IMR-90 (cell line): ENCODE results near the gene GBP7. TPM values are rescaled to one million over a fixed set of nuclear protein-coding genes. Genes with fewer than 3 reads are reported as not detected.

Experiments used
- ATAC-seq: fragments of 200-7000 bp; cut with Tn5 transposase; 2 replicates; pipeline ENCODE4 v1.9.1; 2020; ENCODE audit warnings: low read depth, mild to moderate bottlenecking, moderate library complexity
- BruUV-seq: library from RNA; stranded (reverse); fragments of 400-500 nt; replicated peaks from 2 replicates; lab custom pipeline; 2021; lab: Mats Ljungman, UMichigan
- CTCF ChIA-PET: fragments of 300-600 bp; formaldehyde crosslinking; extraction: SDS; loops from one replicate; lab custom pipeline; 2021; ENCODE audit warnings: antibody characterized with exemption; lab: Yijun Ruan, JAX
- POLR2A ChIA-PET: fragments of 300-600 bp; sonication (Branson Sonifier 250); formaldehyde crosslinking; loops from one replicate; lab custom pipeline; 2022; ENCODE audit warnings: antibody characterized with exemption; ENCODE audit not compliant: unreplicated experiment; lab: Charles Lee
- DNase-seq: peaks from one replicate; pipeline ENCODE4 v3.0.0; 2013
- H2AFZ ChIP-seq: replicated peaks from 2 replicates; pipeline ENCODE3; 2013; ENCODE audit warnings: low read length, mild to moderate bottlenecking; ENCODE audit not compliant: poor library complexity
- H2AK5ac ChIP-seq: 2 replicates; pipeline ENCODE4 v1.6.1; 2013; ENCODE audit warnings: low read depth, low read length, inconsistent platforms
- H2AK9ac ChIP-seq: replicated peaks from 2 replicates; pipeline ENCODE3; 2013; ENCODE audit warnings: mild to moderate bottlenecking, low read depth, low read length, moderate library complexity; ENCODE audit not compliant: poor library complexity
- H2BK120ac ChIP-seq: 2 replicates; pipeline ENCODE4 v1.6.1; 2013; ENCODE audit warnings: low read depth, low read length, inconsistent platforms
- H2BK15ac ChIP-seq: 3 replicates; pipeline ENCODE4 v1.6.1; 2013; ENCODE audit warnings: low read depth, low read length, inconsistent platforms
- H2BK20ac ChIP-seq: 2 replicates; pipeline ENCODE4 v1.6.1; 2013; ENCODE audit warnings: low read depth, mild to moderate bottlenecking, inconsistent platforms, low read length, moderate library complexity
- H2BK5ac ChIP-seq: 2 replicates; pipeline ENCODE4 v1.6.1; 2013; ENCODE audit warnings: mild to moderate bottlenecking, low read depth, low read length, inconsistent platforms; ENCODE audit not compliant: poor library complexity, severe bottlenecking
- H3K14ac ChIP-seq: replicated peaks from 2 replicates; pipeline ENCODE4 v1.6.1; 2013; ENCODE audit warnings: low read depth, low read length, inconsistent platforms
- H3K18ac ChIP-seq: 2 replicates; pipeline ENCODE4 v1.6.1; 2013; ENCODE audit warnings: low read depth, low read length, control low read depth
- H3K23ac ChIP-seq: 2 replicates; pipeline ENCODE4 v1.6.1; 2013; ENCODE audit warnings: low read depth, low read length, inconsistent platforms
- H3K27ac ChIP-seq: 2 replicates; pipeline ENCODE4 v1.5.1; 2013; ENCODE audit warnings: mild to moderate bottlenecking, control low read depth, low read length; ENCODE audit not compliant: insufficient read depth
- H3K27me3 ChIP-seq: 2 replicates; pipeline ENCODE4 v1.6.1; 2013; ENCODE audit warnings: low read length; ENCODE audit not compliant: control insufficient read depth, insufficient read depth
- H3K36me3 ChIP-seq: 2 replicates; pipeline ENCODE4 v1.6.1; 2013; ENCODE audit warnings: low read length, mixed read lengths; ENCODE audit not compliant: control insufficient read depth, insufficient read depth
- H3K4ac ChIP-seq: 2 replicates; pipeline ENCODE4 v1.6.1; 2013; ENCODE audit warnings: low read depth, low read length, inconsistent platforms
- H3K4me1 ChIP-seq: 2 replicates; pipeline ENCODE4 v1.6.1; 2013; ENCODE audit warnings: low read length, mixed read lengths; ENCODE audit not compliant: control insufficient read depth, insufficient read depth
- H3K4me2 ChIP-seq: 2 replicates; pipeline ENCODE4 v1.6.1; 2013; ENCODE audit warnings: low read depth, mild to moderate bottlenecking, control low read depth, low read length, moderate library complexity
- H3K4me3 ChIP-seq: 2 replicates; pipeline ENCODE4 v1.5.1; 2013; ENCODE audit warnings: low read depth, mild to moderate bottlenecking, control low read depth, low read length, moderate library complexity; ENCODE audit not compliant: insufficient read depth
- H3K56ac ChIP-seq: 2 replicates; pipeline ENCODE4 v1.6.1; 2013; ENCODE audit warnings: low read length, inconsistent platforms; ENCODE audit not compliant: insufficient read depth; ENCODE audit errors: extremely low read depth
- H3K79me1 ChIP-seq, 2 experiments: 2 replicates each; pipeline ENCODE4 v1.6.1; 2013; ENCODE audit warnings: low read length in 2 of 2, inconsistent platforms in 1 of 2, low read depth in 1 of 2
- H3K9ac ChIP-seq: 2 replicates; pipeline ENCODE4 v1.6.1; 2013; ENCODE audit warnings: low read depth, low read length, control low read depth
- H3K9me1 ChIP-seq: 2 replicates; pipeline ENCODE4 v1.6.1; 2013; ENCODE audit warnings: low read length, inconsistent platforms; ENCODE audit not compliant: insufficient read depth
- H3K9me3 ChIP-seq: 2 replicates; pipeline ENCODE4 v1.6.1; 2013; ENCODE audit warnings: low read length; ENCODE audit not compliant: control insufficient read depth, insufficient read depth
- H4K20me1 ChIP-seq: 2 replicates; pipeline ENCODE4 v1.6.1; 2013; ENCODE audit warnings: low read length, inconsistent platforms; ENCODE audit not compliant: insufficient read depth
- H4K5ac ChIP-seq: 2 replicates; pipeline ENCODE4 v1.6.1; 2013; ENCODE audit warnings: mild to moderate bottlenecking, low read depth, low read length, control low read depth
- H4K8ac ChIP-seq, 2 experiments: 2 replicates each; pipeline ENCODE4 v1.6.1; 2013; ENCODE audit warnings: low read depth in 2 of 2, low read length in 2 of 2, control low read depth in 1 of 2, inconsistent platforms in 1 of 2
- H4K91ac ChIP-seq: 2 replicates; pipeline ENCODE4 v1.6.1; 2013; ENCODE audit warnings: low read depth, low read length, inconsistent platforms; ENCODE audit not compliant: insufficient read depth
- BHLHE40 ChIP-seq: fragments of 150-350 bp; IDR thresholded peaks from 2 replicates; pipeline ENCODE4 v1.6.1; 2016; ENCODE audit warnings: mild to moderate bottlenecking, low read depth, low read length
- RFX5 ChIP-seq: IDR thresholded peaks from 2 replicates; pipeline ENCODE4 v1.8.0; 2012; ENCODE audit warnings: low read depth, mild to moderate bottlenecking, low read length, moderate library complexity
- WGBS, 2 experiments: methylation state at CpG; one replicate each; pipeline versions ENCODE4 v1.1.5 to v1.1.7; 2013; ENCODE audit warnings: missing lambda C conversion rate in 2 of 2; ENCODE audit not compliant: insufficient read length in 1 of 2; ENCODE audit errors: extremely low coverage in 2 of 2; 5-methylcytosine and 5-hydroxymethylcytosine counted together
- dilution Hi-C: fragments of 300-500 bp; cut with HindIII; formaldehyde crosslinking; loops from one replicate; pipeline ENCODE4 v1.14.3; 2018; ENCODE audit warnings: low sequenced_read_pairs; ENCODE audit not compliant: unreplicated experiment
- in situ Hi-C: fragments of 300-500 bp; cut with MboI; formaldehyde crosslinking; loops from 3 replicates; pipeline ENCODE4 v1.14.3; 2019; ENCODE audit warnings: low sequenced_read_pairs, inconsistent platforms, mixed read lengths
- intact Hi-C: fragments of 100-400 bp; cut with micrococcal nuclease; formaldehyde crosslinking; loops from 2 replicates; pipeline ENCODE4 v1.10.0; 2022
- polyA plus RNA-seq, 3 experiments: library from polyadenylated mRNA; depleted of rRNA; stranded (reverse); fragments of >200 nt; gene quantifications; 2 replicates each; pipeline ENCODE4 v1.2.3, GENCODE V29; 2012; ENCODE audit warnings: low replicate concordance in 1 of 3
- total RNA-seq: library from RNA; depleted of rRNA; stranded (reverse); fragments of >200 nt; gene quantifications from 2 replicates; pipeline ENCODE4 v1.2.3, GENCODE V29; 2012

Gene GBP7
- total and polyA plus RNA-seq, 2 of the 4 experiments (the other 2 are of a cell fraction) = not detected

DNA sequence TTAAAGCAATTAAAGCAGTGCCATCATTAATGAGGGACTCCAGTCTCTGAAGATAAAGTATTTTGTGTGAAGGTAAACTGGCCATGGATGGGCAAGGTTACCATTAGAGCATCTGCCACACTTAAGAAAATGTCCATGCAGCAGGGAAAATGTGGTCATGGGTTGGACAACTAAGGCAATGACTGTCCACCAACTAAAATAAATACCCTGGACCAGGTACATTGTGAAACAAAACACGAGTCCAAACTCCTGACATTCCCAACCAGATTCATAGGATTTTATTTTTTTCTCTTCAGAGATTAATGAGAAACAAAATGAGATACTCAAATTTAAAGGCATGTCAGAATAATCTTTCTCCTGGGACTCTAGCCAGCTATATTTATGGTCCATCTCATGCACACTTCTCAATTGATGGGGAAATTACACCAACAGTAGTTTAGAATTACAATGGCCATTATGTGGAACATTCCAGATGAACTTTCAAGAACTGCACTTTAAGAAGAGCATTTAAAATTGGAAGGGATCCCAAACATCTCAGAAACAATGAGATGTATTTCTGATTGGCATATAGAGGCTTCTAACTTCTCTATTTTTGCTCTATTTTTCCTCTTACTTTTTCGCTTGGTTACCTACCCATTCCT is 8.1 kb downstream of the GBP7 start:
- no peak overlapping the region for H2AK5ac ChIP-seq
- intact Hi-C loops = no loop called here
- H3K56ac ChIP-seq = no peak overlapping the region
- no peaks in the 10 kb centered on the region for H3K36me3 ChIP-seq
- ATAC-seq (no peak), DNase-seq (no peak)
- no peaks in the 10 kb centered on the region for H3K9me1 ChIP-seq
- H3K4me3 ChIP-seq = no peak overlapping the region
- no peak overlapping the region for H3K4me2 ChIP-seq
- no peak overlapping the region for H3K23ac ChIP-seq
- POLR2A ChIA-PET = no interaction called here
- H2BK120ac ChIP-seq = no peak overlapping the region
- no peaks in the 10 kb centered on the region for H3K27me3 ChIP-seq
- no peak overlapping the region for H2BK20ac ChIP-seq
- no peak overlapping the region for H4K91ac ChIP-seq
- CTCF ChIA-PET = no interaction called here
- dilution Hi-C loops = no loop called here
- H3K9me3 ChIP-seq = no peaks in the 10 kb centered on the region
- no peaks in the 10 kb centered on the region for H4K20me1 ChIP-seq
- in situ Hi-C loops = no loop called here
- no peaks in the 10 kb centered on the region for H3K4me1 ChIP-seq
- no peak overlapping the region for H3K4ac ChIP-seq
- no peak overlapping the region for H2BK5ac ChIP-seq
- no peak overlapping the region for H3K9ac ChIP-seq
- no peak overlapping the region for H2AK9ac ChIP-seq
- no peak overlapping the region for H2BK15ac ChIP-seq
- no peak overlapping the region for H4K5ac ChIP-seq
- H3K79me1 ChIP-seq = no peaks in the 10 kb centered on the region
- BruUV-seq = no TSS peak
- no CpG with 5 or more reads among the region's 2 CpGs for WGBS, 2 experiments
- TF ChIP-seq RFX5 = no peak
- TF ChIP-seq BHLHE40 = no peak
- no peak overlapping the region for H2AFZ ChIP-seq
- H3K14ac ChIP-seq = no peak overlapping the region
- no peak overlapping the region for H3K18ac ChIP-seq
- no peak overlapping the region for H3K27ac ChIP-seq
- no peak overlapping the region for H4K8ac ChIP-seq
